ENCODE data around the gene LRP6.

LRP6 gene

DNA sequence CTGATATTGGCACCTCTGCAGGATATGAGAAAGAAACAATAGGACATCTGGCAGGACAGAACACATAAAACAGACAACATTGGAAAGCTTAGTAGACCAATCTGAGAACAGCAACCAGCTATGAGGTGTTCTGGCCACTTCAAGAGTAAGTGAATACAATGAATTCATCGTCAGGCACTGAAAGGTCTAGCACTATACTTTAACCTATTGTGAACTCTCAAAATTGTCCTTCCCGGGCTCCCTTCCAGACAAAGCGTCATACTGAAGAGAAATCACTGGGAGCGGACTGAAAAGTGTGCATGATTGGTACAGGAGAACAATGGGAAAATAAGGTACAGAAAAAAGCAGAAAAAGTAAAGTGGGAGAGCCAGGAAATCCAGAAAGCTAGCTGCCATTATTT is 75.8 kb downstream of the LRP6 start:
- Histone ChIP-seq H3K4me1 (ENCODE audit: control insufficient read depth in 1 of 2, insufficient read depth in 1 of 2, low read depth in 1 of 2, low read length in 1 of 2) (no peaks in the 10 kb centered on the region), H3K27me3 (no peaks in the 10 kb centered on the region)
- TF ChIP-seq CTCF (IDR thresholded peaks at IDR 0.05) = no peak

GRCh38 chr12:12190087-12190809 is 76.6 kb downstream of the LRP6 start:
- Histone ChIP-seq H3K9me3 (no peaks in the 10 kb centered on the region), H3K4me1 (ENCODE audit: control insufficient read depth in 1 of 2, insufficient read depth in 1 of 2, low read depth in 1 of 2, low read length in 1 of 2) (no peaks in the 10 kb centered on the region), H3K36me3 (no peaks in the 10 kb centered on the region), H3K27me3 (no peaks in the 10 kb centered on the region), H3K27ac (no peak overlapping the region), H3K4me3 (ENCODE audit: low read depth in 1 of 2, low read length in 1 of 2) (no peak overlapping the region)
- no peak for TF ChIP-seq CTCF (IDR thresholded peaks at IDR 0.05)

More for the DNA sequence above, 75.8 kb downstream of the LRP6 start:
- H3K9me3 ChIP-seq = no peaks in the 10 kb centered on the region
- no peaks in the 10 kb centered on the region for H3K36me3 ChIP-seq
- H3K4me3 ChIP-seq (ENCODE audit: low read depth in 1 of 2, low read length in 1 of 2) = no peak overlapping the region
- no peak overlapping the region for H3K27ac ChIP-seq

DNA sequence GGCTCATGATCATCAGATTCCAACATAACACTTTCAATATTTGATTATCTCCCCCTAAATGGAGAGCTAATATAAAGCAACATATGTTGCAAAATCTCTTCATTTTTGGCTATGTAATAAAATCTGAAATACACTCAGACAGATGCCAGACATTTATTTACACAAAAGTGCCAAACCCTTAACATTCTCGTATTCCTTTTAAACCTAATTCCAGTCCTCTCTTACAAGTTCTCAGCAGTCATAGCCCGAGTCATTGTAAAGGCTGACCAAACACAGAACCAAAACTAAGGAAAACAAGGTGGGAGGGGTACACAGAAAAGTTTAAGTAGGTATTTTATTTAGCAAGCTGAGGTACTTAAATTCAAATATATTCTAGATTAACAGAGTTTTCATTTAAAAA is 81.4 kb downstream of the LRP6 start:
- TF ChIP-seq CTCF (IDR thresholded peaks at IDR 0.05) = no peak
- no peaks in the 10 kb centered on the region for H3K36me3 ChIP-seq
- no peak overlapping the region for H3K4me3 ChIP-seq (ENCODE audit: low read depth in 1 of 2, low read length in 1 of 2)
- H3K27me3 ChIP-seq = peaks cover 3% of the 10 kb centered on the region
- no peaks in the 10 kb centered on the region for H3K4me1 ChIP-seq (ENCODE audit: control insufficient read depth in 1 of 2, insufficient read depth in 1 of 2, low read depth in 1 of 2, low read length in 1 of 2)
- no peaks in the 10 kb centered on the region for H3K9me3 ChIP-seq
- H3K27ac ChIP-seq = no peak overlapping the region

- Histone ChIP-seq H3K4me3 (ENCODE audit: low read depth in 1 of 2, low read length in 1 of 2) (no peak overlapping the region), H3K36me3 (no peaks in the 10 kb centered on the region), H3K27ac (no peak overlapping the region), H3K4me1 (ENCODE audit: control insufficient read depth in 1 of 2, insufficient read depth in 1 of 2, low read depth in 1 of 2, low read length in 1 of 2) (no peaks in the 10 kb centered on the region), H3K27me3 (peaks cover 14% of the 10 kb centered on the region), H3K9me3 (no peaks in the 10 kb centered on the region)
- no peak for TF ChIP-seq CTCF (IDR thresholded peaks at IDR 0.05)
Measured at GRCh38 chr12:12182703-12183365, 84.0 kb downstream of the LRP6 start.

DNA sequence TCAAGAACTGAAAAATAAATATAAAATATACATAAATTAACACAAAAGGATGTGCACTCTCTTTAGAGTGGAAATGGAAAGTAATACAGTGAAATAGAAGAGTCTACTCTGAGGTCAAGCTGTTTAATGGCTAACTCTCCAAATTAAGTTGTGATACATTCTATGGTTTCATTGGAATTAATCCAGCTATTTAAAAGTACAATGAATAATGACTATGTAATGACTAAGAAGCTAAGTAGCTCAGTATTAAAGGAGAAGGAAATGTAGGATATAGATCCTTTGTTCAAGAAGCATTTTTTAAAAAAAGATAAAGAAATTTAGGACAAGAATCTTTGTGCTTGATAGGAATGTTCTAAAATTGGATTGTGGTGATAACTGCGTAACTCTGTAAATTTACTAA is 85.3 kb downstream of the LRP6 start:
- no peaks in the 10 kb centered on the region for H3K9me3 ChIP-seq
- no peaks in the 10 kb centered on the region for H3K36me3 ChIP-seq
- H3K27me3 ChIP-seq = peaks cover 14% of the 10 kb centered on the region
- no peak overlapping the region for H3K4me3 ChIP-seq (ENCODE audit: low read depth in 1 of 2, low read length in 1 of 2)
- H3K4me1 ChIP-seq (ENCODE audit: control insufficient read depth in 1 of 2, insufficient read depth in 1 of 2, low read depth in 1 of 2, low read length in 1 of 2) = no peaks in the 10 kb centered on the region
- no peak for TF ChIP-seq CTCF (IDR thresholded peaks at IDR 0.05)
- H3K27ac ChIP-seq = no peak overlapping the region
